ENCODE measurements around the gene MRPL43. TPM values are rescaled to one million over a fixed set of nuclear protein-coding genes. Genes with fewer than 3 reads are reported as not detected.

MRPL43 gene
- total RNA-seq, 4 donors from 2014 or later = 54.2 to 89.1 (median 62.7) TPM

GRCh38 chr10:101018118-101018599 lies 30.9 kb upstream of the MRPL43 start:
- Histone ChIP-seq H3K4me3 (no peak overlapping the region), H3K36me3 (no peaks in the 10 kb centered on the region), H3K27ac (no peak overlapping the region), H3K4me1 (peaks cover 22% of the 10 kb centered on the region), H3K27me3 (peaks cover 10% of the 10 kb centered on the region), H3K9me3 (no peaks in the 10 kb centered on the region)
- TF ChIP-seq EP300 (IDR thresholded peaks at IDR 0.05) (no peak), CTCF (IDR thresholded peaks at IDR 0.05) (no peak), POLR2AphosphoS5 (IDR thresholded peaks at IDR 0.05) (no peak), POLR2A (IDR thresholded peaks at IDR 0.05) (no peak)
- no peak for DNase-seq (ENCODE audit: low spot score in 2 of 2)
- 56% methylated on average over 20 of the region's 20 CpGs for WGBS

- peaks cover 10% of the 10 kb centered on the region for H3K27me3 ChIP-seq
- WGBS = 67% methylated on average over 5 of the region's 5 CpGs
- no peak for DNase-seq (ENCODE audit: low spot score in 2 of 2)
- no peak overlapping the region for H3K4me3 ChIP-seq
- no peak for TF ChIP-seq POLR2AphosphoS5 (IDR thresholded peaks at IDR 0.05)
- TF ChIP-seq CTCF (IDR thresholded peaks at IDR 0.05) = no peak
- TF ChIP-seq POLR2A (IDR thresholded peaks at IDR 0.05) = no peak
- no peak for TF ChIP-seq EP300 (IDR thresholded peaks at IDR 0.05)
- H3K36me3 ChIP-seq = no peaks in the 10 kb centered on the region
- H3K4me1 ChIP-seq = peaks cover 32% of the 10 kb centered on the region
- H3K9me3 ChIP-seq = no peaks in the 10 kb centered on the region
- no peak overlapping the region for H3K27ac ChIP-seq
Measured at GRCh38 chr10:101016814-101017213, 29.5 kb upstream of the MRPL43 start.

- no peaks in the 10 kb centered on the region for H3K9me3 ChIP-seq
- H3K27me3 ChIP-seq = peaks cover 10% of the 10 kb centered on the region
- no peak overlapping the region for H3K27ac ChIP-seq
- no peaks in the 10 kb centered on the region for H3K36me3 ChIP-seq
- DNase-seq (ENCODE audit: low spot score in 2 of 2) = no peak
- WGBS = 82% methylated on average over 5 of the region's 8 CpGs
- peaks cover 32% of the 10 kb centered on the region for H3K4me1 ChIP-seq
- H3K4me3 ChIP-seq = no peak overlapping the region
- TF ChIP-seq POLR2AphosphoS5 (IDR thresholded peaks at IDR 0.05) (no peak), POLR2A (IDR thresholded peaks at IDR 0.05) (no peak), CTCF (IDR thresholded peaks at IDR 0.05) (no peak), EP300 (IDR thresholded peaks at IDR 0.05) (no peak)
Measured at GRCh38 chr10:101015582-101015973, 28.3 kb upstream of the MRPL43 start.

GRCh38 chr10:101014966-101015581 lies 27.8 kb upstream of the MRPL43 start:
- no peaks in the 10 kb centered on the region for H3K9me3 ChIP-seq
- peaks cover 32% of the 10 kb centered on the region for H3K4me1 ChIP-seq
- DNase-seq (ENCODE audit: low spot score in 2 of 2) = no peak
- H3K27ac ChIP-seq = no peak overlapping the region
- 36% methylated on average over 6 of the region's 7 CpGs for WGBS
- no peak overlapping the region for H3K4me3 ChIP-seq
- H3K27me3 ChIP-seq = peaks cover 10% of the 10 kb centered on the region
- H3K36me3 ChIP-seq = no peaks in the 10 kb centered on the region
- TF ChIP-seq POLR2AphosphoS5 (IDR thresholded peaks at IDR 0.05) (no peak), EP300 (IDR thresholded peaks at IDR 0.05) (no peak), CTCF (IDR thresholded peaks at IDR 0.05) (no peak), POLR2A (IDR thresholded peaks at IDR 0.05) (no peak)

- Histone ChIP-seq H3K4me3 (no peak overlapping the region), H3K9me3 (no peaks in the 10 kb centered on the region), H3K4me1 (peaks cover 32% of the 10 kb centered on the region), H3K36me3 (no peaks in the 10 kb centered on the region), H3K27me3 (peaks cover 10% of the 10 kb centered on the region), H3K27ac (no peak overlapping the region)
- 24% methylated on average over 7 of the region's 11 CpGs for WGBS
- TF ChIP-seq CTCF (IDR thresholded peaks at IDR 0.05) (peak; percentile 88 to 91), POLR2A (IDR thresholded peaks at IDR 0.05) (no peak)
- peak; percentile 89 to 90 for DNase-seq (ENCODE audit: low spot score in 2 of 2)
Measured at GRCh38 chr10:101014230-101014884, 27.1 kb upstream of the MRPL43 start.

Data from suprapubic skin (tissue), 4 donors.